ENCODE measurements around the gene MYO10.
"Not testable (repeated sequence)": the region's sequence is repeated elsewhere in the genome, so short reads cannot be mapped to it uniquely, and the experiment has no call there.

The MYO10 gene

DNA sequence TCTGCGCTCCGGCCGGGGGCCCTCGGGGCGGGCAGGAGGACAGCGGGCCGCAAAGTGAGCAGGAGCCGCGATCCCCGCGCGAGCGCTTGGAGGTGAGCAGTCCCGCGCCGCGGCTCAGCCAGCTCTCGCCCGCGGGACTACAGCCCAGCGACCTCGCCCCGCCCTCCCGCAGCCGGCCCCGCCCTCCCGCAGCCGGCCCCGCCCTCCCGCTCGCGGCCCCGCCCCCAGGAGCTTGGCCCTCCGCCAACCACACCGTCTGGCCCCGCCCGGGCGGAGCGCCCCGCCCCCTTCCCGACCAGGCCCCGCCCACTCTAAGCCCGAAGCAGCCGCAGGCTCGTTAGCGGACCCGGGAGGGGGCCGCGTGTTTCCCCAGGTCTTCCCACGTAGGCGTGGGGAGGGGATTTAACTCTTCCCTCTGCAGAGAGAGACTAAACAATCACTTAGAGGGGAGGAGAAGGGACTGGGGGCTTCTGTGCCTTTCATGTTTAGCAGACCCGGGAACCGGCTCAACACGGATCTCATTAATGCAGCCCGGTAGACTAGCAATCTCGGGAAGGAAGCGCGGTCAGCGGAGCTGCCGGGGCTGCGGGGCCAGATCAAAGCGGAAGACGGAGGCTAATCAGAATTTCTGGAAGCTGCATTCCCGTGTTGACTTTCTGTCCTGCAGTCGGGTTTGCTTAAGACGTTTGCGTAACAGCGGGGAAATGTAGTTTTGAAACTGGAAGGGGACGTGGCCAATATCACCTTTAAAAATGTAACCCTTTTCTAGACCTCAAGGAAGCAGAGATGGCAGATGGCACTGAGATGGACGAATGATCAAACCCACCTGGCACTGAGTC, at the start of gene MYO10:
Gene MYO10, minus strand, starts transcription at position 139 of the 839 bp plus-strand sequence. CDS start 480 bp downstream, outside the sequence.
- DNase-seq (ENCODE audit: low read depth in 2 of 2): peak; percentile 40 to 73

DNA sequence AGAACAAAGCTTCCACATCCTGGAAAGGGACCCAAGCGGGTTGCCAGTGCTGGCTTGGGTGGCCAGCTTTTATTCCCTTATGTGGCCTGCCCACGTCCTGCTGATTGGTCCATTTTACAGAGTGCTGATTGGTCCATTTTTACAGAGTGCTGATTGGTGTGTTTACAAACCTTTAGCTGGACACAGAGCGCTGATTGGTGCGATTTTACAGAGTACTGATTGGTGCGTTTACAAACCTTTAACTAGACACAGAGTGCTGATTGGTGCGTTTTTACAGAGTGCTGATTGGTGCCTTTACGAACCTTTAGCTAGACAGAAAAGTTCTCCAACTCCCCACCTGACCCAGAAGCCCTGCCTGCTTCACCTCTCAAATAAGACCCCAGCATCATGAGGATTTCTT, 49.2 kb upstream of the MYO10 start:
- not testable (repeated sequence) for DNase-seq (ENCODE audit: low read depth in 2 of 2)

DNA sequence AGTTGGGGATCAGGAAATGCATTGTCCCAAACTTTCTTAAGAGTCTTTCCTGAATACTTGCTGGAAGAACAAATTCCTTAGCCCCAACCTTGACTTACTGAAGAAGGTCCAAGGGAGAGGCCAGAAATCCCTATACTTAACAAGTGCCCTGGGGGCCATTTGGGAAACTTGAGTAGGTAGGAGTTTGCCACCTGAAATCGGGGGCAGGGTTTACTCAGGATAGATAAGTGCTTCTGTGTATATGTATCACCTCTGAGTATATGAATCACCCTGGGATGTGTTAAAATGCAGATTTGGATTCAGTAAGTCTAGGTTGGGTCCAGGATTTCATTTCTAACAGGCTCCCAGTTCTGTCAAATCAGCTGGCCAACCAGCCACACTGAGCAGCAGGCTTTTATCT, 47.9 kb upstream of the MYO10 start:
- no peak for DNase-seq (ENCODE audit: low read depth in 2 of 2)

DNA sequence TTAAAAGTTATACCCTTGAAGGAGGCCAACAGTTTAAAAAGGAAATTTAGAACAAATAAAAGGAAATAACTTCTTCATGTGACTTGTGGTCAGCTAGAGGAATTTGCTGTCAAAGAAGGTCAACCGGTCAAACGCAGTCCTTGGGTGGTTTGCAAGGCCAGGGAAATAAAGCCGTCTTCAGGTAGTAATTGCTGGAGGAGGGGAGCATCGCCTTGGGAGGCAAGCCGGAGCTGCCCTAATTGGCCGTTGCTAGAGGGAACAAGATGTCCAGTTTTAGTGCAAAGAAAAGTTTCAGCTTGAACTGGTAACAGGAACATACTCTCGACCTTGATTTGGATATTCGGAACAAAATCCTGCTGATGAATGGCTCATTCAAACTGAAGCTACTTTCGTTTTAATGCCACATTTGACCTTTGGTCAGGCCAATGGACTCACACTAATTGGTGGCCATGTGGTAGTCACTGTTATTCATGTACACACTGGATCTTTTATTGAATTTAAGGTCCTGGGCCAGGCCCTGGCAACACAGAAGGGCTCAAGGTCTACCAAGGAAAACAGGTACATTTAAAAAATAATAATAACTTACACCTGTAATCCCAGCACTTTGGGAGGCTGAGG, 47.0 kb upstream of the MYO10 start:
- no peak for DNase-seq (ENCODE audit: low read depth in 2 of 2)

DNA sequence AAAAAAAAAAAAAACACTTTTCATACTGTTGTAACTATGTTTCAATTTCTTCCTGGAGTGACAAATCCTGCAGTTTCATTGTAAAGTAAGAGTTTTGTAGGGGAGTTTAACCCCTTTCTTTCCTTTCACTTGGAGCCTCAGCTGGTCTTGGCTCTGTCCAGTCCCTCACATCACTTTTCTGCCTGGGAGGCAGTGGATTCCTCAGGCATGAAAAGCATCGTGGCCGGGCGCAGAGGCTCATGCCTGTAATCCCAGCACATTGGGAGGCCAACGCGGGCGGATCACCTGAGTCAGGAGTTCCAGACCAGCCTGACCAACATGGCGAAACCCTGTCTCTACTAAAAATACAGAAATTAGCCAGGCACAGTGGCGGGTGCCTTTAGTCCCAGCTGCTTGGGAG, 45.6 kb upstream of the MYO10 start:
- DNase-seq (ENCODE audit: low read depth in 2 of 2): no peak

DNA sequence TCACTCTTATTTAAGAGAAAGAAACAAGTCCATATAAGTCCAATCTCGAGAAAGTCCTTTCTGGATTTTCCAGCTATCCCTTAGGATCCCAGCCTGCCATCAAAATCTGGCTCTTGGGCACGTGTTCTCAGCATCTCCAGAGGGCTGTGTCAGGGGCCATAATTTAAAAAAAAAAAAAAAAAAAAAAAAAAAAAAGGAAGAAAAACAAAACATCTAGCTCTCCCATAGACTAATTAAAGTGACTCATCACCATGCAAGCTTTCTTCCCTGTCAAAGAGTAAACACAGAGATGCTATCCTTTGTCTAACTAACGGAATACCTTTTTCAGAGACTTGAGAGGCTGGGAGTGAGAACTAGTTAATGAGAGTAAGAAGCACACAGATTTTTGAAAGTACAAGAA, 44.9 kb upstream of the MYO10 start:
- DNase-seq (ENCODE audit: low read depth in 2 of 2): no peak

DNA sequence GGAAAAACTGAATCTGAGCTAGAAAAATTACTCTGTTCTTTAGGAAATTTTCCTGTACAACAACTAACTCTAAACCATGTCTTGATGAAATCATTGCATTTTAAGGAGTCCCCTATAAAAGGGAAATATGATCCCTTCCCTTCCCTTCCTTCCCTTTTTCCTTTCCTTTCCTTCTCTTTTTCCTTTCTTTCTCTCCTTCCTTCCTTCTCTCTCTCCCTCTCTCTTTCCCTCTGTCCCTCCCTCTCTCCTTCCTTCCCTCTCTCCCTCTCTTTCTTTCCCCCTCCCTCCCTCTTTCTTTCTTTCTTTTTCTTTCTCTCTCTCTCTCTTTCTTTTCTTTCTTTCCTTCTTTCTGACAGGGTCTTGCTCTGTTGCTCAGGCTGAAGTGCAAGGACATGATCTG, 42.2 kb upstream of the MYO10 start:
- DNase-seq (ENCODE audit: low read depth in 2 of 2): no peak

DNA sequence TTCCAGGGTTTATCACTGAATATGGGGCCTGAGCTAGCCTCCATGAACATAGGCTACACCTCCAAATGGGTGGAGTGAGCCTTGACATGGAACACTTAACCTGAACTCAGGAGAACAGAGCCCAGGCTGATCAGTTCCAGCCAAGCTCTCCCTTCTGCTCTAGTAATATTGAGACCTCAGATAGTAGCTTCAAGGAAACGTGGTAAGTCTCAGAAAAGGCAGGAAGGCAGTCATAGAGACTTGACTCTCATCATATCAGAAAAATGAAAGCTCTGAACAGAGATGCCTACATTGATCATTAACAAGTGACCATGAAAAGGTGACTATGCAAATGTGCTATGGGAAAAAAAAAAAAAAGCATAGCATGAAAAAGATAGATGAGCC, 40.5 kb upstream of the MYO10 start:
- DNase-seq (ENCODE audit: low read depth in 2 of 2): no peak

DNA sequence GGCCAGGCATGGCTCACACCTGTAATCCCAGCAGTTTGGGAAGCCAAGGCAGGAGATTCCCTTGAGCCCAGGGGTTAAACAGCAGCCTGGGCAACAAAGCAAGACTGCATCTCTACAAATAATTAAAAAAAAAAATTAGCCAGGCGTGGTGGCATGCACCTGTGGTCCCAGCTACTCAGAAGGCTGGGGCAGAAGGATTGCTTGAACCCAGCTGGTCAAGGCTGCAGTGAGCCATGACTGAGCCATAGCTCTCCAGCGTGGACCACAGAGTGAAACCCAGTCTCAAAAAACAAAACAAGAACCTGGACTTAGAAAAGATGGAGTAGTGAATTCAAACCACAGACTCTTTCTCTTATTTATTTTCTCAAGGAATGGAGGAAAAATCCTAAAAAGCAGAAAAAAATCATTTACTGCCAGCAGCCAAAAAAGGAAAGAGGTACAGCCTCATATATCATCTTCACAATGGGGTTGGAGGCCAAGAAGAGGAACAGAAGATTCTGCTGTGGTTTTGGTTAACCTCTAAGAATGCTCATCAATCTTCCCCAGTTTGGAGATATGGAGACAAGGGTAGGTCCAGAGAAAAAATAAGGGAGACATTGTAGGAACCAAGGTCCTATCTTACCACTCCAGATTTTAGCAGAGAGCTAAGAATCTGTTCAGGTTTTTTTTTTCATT, 40.0 kb upstream of the MYO10 start:
- DNase-seq (ENCODE audit: low read depth in 2 of 2): no peak

DNA sequence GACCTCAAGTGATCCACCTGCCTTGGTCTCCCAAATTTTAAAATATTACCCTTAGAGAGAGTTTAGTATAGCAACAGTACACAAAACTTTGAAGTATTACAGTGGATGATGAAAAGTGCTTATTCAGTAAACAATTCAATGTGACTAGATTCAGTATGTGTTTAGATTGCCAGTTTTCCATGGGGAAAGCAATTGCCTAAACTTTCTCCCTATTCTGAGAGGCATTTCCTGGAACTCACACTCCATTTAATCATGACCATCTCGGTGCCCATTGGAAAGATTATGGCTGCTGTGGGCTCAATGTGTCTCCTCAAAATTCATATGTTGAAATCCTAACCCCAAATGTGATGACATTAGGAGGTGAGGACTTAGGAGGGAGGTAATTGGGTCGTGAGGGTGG, 38.9 kb upstream of the MYO10 start:
- no peak for DNase-seq (ENCODE audit: low read depth in 2 of 2)

DNA sequence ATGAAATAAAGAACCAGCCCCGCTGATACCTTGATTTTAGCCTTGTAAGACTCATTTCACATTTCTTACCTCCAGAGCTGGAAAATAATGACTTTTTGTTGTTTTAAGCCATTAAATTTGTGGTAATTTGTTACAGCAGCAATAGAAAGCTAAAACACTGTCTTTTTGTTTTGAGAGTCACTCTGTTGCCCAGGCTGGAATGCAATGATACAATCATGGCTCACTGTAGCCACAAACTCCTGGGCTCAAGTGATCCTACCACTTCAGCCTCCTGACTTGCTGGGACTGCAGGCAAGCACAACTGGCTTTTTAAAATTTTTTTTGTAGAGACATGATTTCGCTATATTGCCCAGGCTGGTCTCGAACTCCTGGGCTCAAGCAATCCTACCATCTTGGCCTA, 34.7 kb upstream of the MYO10 start:
- DNase-seq (ENCODE audit: low read depth in 2 of 2): no peak

DNA sequence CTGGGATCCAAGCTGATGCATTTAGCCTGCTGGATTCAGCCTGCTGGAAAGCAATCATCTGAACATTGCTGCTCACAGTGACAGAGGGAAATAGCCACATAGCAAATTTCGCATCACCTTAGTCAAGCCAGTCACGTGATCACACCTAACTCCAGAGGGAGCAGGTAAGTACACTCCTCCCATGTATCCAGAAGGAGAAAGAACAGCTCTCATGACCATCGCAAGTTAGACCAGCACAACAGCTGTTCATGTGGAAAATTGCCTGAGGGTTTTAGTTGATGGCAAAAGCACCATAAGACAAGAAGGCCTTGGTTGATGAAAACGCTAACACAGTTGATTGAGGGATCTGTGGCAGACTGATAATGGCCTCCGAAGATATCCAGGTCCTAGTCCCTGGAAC, 34.2 kb upstream of the MYO10 start:
- no peak for DNase-seq (ENCODE audit: low read depth in 2 of 2)

DNA sequence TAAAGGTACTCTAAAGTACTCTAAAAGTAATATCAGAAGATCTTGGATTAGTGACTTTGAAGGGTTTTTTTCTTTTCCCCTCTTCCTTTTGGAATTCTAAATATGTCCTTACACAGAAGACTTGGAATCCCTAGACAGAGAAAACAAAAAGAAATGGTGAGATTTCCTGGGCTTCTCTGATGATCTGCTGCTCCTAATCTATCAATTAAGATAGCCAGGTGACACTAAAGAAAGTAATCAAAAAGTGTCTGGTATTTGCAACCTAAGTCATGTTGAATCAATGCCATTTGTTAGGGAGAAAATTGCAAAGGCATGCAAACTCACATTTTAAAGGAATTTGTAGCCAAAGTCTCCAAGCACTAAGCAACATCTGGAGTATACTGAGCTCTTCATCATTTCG, 29.5 kb upstream of the MYO10 start:
- DNase-seq (ENCODE audit: low read depth in 2 of 2): no peak

DNA sequence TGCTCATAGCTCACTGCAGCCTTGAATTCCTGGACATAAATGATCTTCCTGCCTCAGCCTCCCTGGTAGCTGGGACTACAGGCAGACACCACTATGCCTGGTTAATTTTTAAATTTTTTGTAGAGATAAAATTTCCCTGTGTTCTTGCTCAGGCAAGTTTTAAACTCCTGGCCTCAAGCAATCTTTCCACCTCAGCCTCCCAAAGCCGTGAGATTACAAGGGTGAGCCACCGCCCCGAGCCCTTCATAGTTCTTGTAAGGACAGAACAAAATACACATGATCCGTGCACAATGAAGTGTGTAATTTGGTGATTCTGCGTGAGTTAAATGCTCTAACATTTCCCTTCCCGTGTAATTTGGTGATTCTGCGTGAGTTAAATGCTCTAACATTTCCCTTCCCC, 27.7 kb upstream of the MYO10 start:
- no peak for DNase-seq (ENCODE audit: low read depth in 2 of 2)

DNA sequence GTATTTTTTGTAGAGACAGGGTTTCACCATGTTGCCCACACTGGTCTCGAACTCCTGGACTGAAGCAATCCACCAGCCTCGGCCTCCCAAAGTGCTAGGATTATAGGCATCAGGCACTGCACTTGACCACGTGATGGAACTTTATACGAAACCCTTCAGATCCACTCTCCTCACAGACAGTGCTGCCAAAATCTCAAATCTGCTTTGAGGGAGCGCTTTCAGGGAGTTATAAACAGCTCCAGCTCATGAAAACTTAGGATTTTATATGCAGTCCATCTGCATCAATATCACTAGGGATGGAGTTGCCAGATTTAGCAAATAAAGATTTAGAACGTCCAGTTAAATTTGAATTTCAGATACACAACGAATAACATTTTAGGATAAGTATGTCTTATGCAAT, 25.0 kb upstream of the MYO10 start:
- no peak for DNase-seq (ENCODE audit: low read depth in 2 of 2)

DNA sequence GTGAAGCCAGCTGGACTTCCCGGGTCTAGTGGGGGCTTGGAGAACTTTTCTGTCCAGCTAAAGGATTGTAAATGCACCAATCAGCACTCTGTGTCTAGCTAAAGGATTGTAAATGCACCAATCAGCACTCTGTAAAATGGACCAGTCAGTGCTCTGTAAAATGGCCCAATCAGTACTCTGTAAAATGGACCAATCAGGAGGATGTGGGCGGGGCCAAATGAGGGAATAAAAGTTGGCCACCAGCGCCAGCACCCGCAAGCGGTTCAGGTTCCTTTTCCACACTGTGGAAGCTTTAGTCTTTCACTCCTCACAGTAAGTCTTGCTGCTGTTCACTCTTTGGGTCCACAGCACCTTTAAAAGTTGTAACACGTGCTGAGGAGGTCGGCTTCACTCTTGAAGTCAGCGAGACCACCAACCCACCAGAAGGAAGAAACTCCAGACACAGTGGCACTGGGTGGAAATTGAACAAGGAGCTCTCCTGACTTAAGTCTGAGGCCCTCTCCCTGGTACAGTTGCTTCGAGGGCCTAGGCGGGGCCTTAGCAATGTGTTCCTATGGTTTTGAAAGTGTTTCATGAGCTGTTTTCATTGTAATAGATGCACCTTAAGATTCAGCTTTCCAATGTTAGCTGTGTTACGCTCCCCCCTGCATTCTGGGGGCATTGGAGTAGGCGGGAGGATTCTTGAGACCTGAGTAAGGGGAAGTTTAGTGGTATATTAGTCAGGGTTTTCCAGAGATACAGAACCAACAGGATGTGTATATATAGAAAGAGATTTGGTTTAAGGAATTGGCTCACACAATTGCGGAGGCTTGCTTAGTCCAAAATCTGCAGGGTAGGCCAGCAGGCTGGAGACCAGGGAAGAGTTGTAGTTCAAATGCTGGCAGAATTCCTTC, 21.5 kb upstream of the MYO10 start:
- no peak for DNase-seq (ENCODE audit: low read depth in 2 of 2)

DNA sequence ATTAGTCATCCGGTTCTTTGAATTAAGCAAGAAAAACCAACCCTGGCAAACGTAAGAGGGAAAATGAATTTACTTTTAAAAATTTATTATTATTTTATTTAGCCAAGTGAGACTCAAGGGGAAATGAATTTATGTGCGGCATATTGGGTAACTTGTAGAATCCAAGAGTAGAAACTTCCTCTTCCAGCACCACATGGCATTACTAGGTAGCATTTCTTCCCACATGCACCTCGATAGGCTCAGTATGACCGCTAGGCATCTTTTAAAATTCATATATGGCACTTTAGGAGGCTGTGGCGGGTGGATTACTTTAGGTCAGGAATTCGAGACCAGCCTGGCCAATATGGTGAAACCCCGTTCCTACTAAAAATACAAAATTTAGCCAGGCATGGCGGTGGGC, 17.6 kb upstream of the MYO10 start:
- no peak for DNase-seq (ENCODE audit: low read depth in 2 of 2)

DNA sequence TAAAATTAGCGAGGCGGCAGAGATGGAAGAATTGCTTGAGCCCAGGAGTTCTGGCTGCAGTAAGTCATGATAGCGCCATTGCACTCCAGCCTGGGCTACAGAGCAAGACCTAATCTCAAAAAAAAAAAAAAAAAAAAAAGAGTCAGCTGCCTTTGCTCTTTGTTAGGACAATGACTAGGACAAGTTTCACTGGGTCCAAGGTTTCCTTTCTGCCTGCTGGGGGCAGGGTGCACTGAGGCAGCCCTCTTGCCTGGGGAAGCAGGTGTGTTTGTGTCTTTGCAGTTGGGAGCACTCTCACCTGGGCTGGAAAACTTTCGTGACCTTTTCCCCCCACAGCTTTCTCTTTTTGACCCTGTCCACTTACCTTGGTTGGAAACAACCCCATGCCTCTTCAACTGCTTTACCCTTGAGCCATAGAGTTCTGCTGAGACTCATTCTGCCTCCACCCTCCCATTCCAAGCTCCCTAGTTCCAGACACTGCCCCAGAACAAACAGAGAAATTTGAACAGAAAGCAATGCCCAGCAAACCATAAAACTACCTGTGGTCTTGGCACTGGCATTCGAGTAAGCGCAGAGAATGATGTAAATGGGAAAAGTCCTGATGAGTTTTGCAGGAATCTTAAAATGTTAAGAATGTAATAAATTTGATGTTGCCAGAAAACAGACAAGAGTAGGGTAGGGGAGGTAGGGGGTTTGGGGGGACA, 17.0 kb upstream of the MYO10 start:
- no peak for DNase-seq (ENCODE audit: low read depth in 2 of 2)

DNA sequence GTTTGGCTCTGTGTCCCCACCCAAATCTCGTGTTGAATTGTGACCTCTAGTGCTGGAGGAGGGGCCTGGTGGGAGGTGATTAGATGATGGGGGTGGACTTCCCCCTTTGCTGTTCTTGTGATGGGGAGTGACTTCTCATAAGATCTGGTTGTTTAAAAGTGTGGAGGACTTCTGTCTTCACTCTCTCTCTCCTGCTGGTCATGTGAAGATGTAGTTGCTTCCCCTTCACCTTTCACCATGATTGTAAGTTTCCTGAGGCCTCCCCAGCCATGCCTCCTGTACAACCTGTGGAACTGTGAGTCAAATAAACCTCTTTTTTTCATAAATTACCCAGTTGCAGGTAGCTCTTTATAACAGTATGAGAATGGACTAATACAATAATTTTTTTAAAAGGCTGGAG, 10.6 kb upstream of the MYO10 start:
- no peak for DNase-seq (ENCODE audit: low read depth in 2 of 2)

DNA sequence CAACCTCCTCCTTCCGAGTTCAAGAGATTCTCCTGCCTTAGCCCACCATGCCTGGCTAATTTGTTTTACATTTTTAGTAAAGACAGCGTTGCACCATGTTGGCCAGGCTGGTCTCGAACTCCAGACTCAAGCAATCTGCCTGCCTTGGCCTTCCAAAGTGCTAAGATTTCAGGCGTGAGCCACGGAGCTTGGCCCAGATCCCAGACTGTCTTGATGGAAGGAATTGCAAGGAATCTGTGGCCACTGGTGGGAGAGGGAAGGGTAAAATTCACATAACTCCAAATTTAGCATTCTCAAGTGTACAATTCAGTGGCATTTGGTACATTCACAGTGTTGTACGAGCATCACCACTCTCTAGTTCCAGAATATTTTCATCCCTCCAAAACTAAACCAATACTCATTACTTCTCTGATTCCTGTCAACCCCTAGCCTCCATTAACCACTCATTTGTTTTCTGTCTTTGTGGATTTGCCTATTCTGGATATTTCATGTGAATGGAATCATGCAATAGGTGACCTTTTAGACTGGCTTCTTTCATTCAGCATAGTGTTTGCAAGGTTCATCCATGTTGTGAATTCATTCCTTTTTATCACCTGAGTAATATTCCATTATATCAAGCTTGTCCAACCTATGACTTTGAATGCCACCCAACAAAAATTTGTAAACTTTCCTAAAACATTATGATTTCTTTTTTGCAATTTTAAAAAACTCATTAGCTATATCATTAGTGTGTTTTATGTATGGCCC, 8.9 kb upstream of the MYO10 start:
- no peak for DNase-seq (ENCODE audit: low read depth in 2 of 2)
